ENCODE data around the gene TAF1C. TPM values are rescaled to one million over a fixed set of nuclear protein-coding genes. Genes with fewer than 3 reads are reported as not detected.

The TAF1C gene
- total and polyA plus RNA-seq, 9 of the 15 experiments (the other 6 are each of a cell fraction or from before 2014, with no cell fraction given): 1.5 to 74.8 (median 21.0) TPM

DNA sequence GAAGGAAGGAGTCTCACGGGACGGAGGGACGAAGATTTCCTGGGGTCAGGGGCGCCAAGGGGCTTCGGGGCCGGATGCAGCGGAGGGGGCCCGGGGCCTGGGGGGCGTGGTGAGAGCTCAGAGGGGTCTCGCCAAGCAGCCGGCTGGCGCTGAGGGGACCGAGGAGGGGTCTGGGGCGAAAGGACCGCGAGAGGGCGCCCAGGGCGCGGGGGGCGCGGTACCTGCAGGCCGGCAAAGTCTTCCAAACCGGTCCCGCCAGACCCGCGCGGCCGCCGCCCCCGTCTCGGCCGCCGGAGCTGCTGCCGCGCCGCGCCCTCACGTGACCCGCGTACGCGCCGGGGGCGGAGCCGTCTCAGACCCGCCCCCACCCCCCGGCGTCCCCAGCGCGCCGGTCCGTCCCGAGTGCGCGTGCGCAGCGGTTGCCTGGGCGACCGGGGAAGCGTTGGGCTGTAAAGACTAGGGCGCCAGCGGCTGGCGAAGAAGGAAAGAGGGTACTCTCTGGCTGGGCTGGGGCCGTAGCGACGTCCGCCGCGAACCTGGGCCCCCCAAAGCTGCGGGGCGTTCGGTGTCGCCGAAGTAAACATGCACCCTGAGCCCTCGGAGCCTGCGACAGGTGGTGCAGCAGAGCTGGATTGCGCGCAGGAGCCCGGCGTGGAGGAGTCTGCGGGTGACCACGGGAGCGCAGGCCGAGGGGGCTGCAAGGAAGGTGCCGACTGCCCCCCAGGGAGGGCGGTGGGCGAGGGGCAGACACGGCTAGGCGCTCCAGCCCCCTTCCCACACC lies 41.8 kb downstream of the TAF1C start, which contains the start of the genes DNAAF1 and HSDL1:
Gene DNAAF1, plus strand, starts transcription at position 450 of the 781 bp plus-strand sequence. Its CDS starts 133 bp downstream, at position 583.
Gene HSDL1, minus strand, starts transcription at position 319 of the 781 bp plus-strand sequence. CDS start 13,856 bp downstream, outside the sequence.
- Histone ChIP-seq H4K20me1 (replicated peaks; ENCODE audit: control insufficient read depth, insufficient read depth, low read length) (no peaks in the 10 kb centered on the region), H3K4me3 (peak within 1 kb of the TSS; percentile 75), H3K9me1 (ENCODE audit: control insufficient read depth, insufficient read depth, low read length) (no peaks in the 10 kb centered on the region), H3K4me1 (replicated peaks in 1 of 2; ENCODE audit: control insufficient read depth in 2 of 2, insufficient read depth in 2 of 2, low read length in 2 of 2) (peaks cover 3 to 27% of the 10 kb centered on the region in 2 experiments; a peak in 4 of 5 replicates), H3K9ac (ENCODE audit: insufficient read depth in 1 of 2, low read depth in 2 of 2, low read length in 2 of 2) (peak within 1 kb of the TSS; percentile 57 to 93), H3K27me3 (ENCODE audit: control insufficient read depth in 2 of 2, insufficient read depth in 2 of 2, low read length in 2 of 2) (peaks cover 4 to 14% of the 10 kb centered on the region in 2 experiments; a peak in 3 of 5 replicates), H2AFZ (ENCODE audit: low read depth, low read length) (peak within 1 kb of the TSS; percentile 91), H3K27ac (ENCODE audit: extremely low read depth, low read depth, low read length) (peak within 1 kb of the TSS; percentile 61), H3K36me3 (ENCODE audit: control insufficient read depth, insufficient read depth, low read length) (no peaks in the 10 kb centered on the region), H3K4me2 (ENCODE audit: insufficient read depth, low read length) (peak within 1 kb of the TSS; percentile 85), H3K9me3 (replicated peaks; ENCODE audit: control insufficient read depth, insufficient read depth, low read depth, low read length) (no peaks in the 10 kb centered on the region), H3K79me2 (ENCODE audit: control insufficient read depth, insufficient read depth, low read length) (peaks cover 29% of the 10 kb centered on the region)
- peak; percentile 89 for ATAC-seq
- 0% methylated on average over 37 of the region's 89 CpGs for WGBS (ENCODE audit: insufficient coverage, low coverage, missing lambda C conversion rate)
- ChIA-PET CTCF (ENCODE audit: low intra/inter-chr PET ratio) (interaction anchor here (0.6 to 1.6 kb wide), 2 partner anchors 31 to 57 kb away, joined by 3 read pairs; no protein-coding TSS in a partner anchor), POLR2A (interaction anchor here (1.0 kb wide), 1 partner anchor 28 kb away, joined by 8 read pairs; the partner anchor contains the start of gene MBTPS1)
- FAIRE-seq: no peak
- DNase-seq (ENCODE audit: extremely low read depth in 1 of 4, low spot score in 3 of 4): peak; percentile 95 to 100 (median 100)
- in situ Hi-C loops (cut with MboI) (no loop called here), intact Hi-C loops (cut with micrococcal nuclease) (loop anchor here (2.0 kb wide), 1 partner anchor 60 kb away; no protein-coding TSS in a partner anchor)
- no TSS peak for BruUV-seq (replicated peaks)
- TF ChIP-seq PRPF4 (IDR thresholded peaks at IDR 0.05; ENCODE audit: insufficient read depth, low read depth, low read length, poor library complexity, severe bottlenecking): no peak
- TF ChIP-seq, protein P1, sequence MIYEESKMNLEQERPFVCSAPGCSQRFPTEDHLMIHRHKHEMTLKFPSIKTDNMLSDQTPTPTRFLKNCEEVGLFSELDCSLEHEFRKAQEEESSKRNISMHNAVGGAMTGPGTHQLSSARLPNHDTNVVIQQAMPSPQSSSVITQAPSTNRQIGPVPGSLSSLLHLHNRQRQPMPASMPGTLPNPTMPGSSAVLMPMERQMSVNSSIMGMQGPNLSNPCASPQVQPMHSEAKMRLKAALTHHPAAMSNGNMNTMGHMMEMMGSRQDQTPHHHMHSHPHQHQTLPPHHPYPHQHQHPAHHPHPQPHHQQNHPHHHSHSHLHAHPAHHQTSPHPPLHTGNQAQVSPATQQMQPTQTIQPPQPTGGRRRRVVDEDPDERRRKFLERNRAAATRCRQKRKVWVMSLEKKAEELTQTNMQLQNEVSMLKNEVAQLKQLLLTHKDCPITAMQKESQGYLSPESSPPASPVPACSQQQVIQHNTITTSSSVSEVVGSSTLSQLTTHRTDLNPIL (CRISPR knock-in tag; IDR thresholded peaks at IDR 0.05): no peak
- no peak for TF ChIP-seq PPARD (CRISPR knock-in tag; IDR thresholded peaks at IDR 0.05)
- peak; percentile 98 for TF ChIP-seq NKRF (IDR thresholded peaks at IDR 0.05; ENCODE audit: borderline replicate concordance)
- TF ChIP-seq, protein P2, sequence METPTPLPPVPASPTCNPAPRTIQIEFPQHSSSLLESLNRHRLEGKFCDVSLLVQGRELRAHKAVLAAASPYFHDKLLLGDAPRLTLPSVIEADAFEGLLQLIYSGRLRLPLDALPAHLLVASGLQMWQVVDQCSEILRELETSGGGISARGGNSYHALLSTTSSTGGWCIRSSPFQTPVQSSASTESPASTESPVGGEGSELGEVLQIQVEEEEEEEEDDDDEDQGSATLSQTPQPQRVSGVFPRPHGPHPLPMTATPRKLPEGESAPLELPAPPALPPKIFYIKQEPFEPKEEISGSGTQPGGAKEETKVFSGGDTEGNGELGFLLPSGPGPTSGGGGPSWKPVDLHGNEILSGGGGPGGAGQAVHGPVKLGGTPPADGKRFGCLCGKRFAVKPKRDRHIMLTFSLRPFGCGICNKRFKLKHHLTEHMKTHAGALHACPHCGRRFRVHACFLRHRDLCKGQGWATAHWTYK (CRISPR knock-in tag; IDR thresholded peaks at IDR 0.05): peak; percentile 52; the same call in 1 of the 2 replicates
- no peak for TF ChIP-seq ZNF512 (tag; IDR thresholded peaks at IDR 0.05)
- TF ChIP-seq SMAD4 (CRISPR knock-in tag; conservative IDR thresholded peaks at IDR 0.05): peak; percentile 94
- peak; percentile 61 for TF ChIP-seq TAF1 (IDR thresholded peaks at IDR 0.05; ENCODE audit: control insufficient read depth, extremely low read depth, insufficient read depth, low read length, severe bottlenecking)
- TF ChIP-seq TBL1XR1 (IDR thresholded peaks at IDR 0.05; ENCODE audit: low read length in 2 of 2): peak in 1 of 2 experiments; percentile 33; a peak in 1 of 4 replicates
- TF ChIP-seq FOXA3 (CRISPR knock-in tag; conservative IDR thresholded peaks at IDR 0.05 in 1 of 2, IDR thresholded peaks at IDR 0.05 in 1 of 2): no peak
- no peak for TF ChIP-seq DMBX1 (CRISPR knock-in tag; IDR thresholded peaks at IDR 0.05; ENCODE audit: borderline replicate concordance)
- TF ChIP-seq PHF8 (IDR thresholded peaks at IDR 0.05; ENCODE audit: borderline replicate concordance, low read length): peak; percentile 66; the same call in 1 of the 2 replicates
- no peak for TF ChIP-seq U2AF2 (optimal IDR thresholded peaks at IDR 0.05; ENCODE audit: low read depth, low read length)
